Coronary artery (tissue), 2 donors: Measurements from ENCODE around the gene PRKCE.

Experiments used
- DNase-seq: peaks from one replicate; pipeline ENCODE4 v3.0.0-alpha.2; 2017; ENCODE audit warnings: low spot score
- H3K27ac ChIP-seq, 2 donors: fragments of 200-600 bp; sonication (generic); one replicate each; pipeline ENCODE4 v1.5.1; 2016 to 2019
- H3K4me3 ChIP-seq: fragments of 200-600 bp; sonication (generic); 2 replicates; pipeline ENCODE4 v1.5.1; 2016; ENCODE audit warnings: mild to moderate bottlenecking, moderate library complexity
- TF ChIP-seq, protein P1 (sequence below): fragments of 200-600 bp; sonication (generic); IDR thresholded peaks from one replicate; pipeline ENCODE4 v1.5.1; 2019; ENCODE audit warnings: antibody characterized with exemption

PRKCE gene

GRCh38 chr2:46086578-46087070 is 435.1 kb downstream of the PRKCE start:
- DNase-seq, result no peak
- TF ChIP-seq, protein P1, sequence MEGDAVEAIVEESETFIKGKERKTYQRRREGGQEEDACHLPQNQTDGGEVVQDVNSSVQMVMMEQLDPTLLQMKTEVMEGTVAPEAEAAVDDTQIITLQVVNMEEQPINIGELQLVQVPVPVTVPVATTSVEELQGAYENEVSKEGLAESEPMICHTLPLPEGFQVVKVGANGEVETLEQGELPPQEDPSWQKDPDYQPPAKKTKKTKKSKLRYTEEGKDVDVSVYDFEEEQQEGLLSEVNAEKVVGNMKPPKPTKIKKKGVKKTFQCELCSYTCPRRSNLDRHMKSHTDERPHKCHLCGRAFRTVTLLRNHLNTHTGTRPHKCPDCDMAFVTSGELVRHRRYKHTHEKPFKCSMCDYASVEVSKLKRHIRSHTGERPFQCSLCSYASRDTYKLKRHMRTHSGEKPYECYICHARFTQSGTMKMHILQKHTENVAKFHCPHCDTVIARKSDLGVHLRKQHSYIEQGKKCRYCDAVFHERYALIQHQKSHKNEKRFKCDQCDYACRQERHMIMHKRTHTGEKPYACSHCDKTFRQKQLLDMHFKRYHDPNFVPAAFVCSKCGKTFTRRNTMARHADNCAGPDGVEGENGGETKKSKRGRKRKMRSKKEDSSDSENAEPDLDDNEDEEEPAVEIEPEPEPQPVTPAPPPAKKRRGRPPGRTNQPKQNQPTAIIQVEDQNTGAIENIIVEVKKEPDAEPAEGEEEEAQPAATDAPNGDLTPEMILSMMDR, result no peak
- H3K27ac ChIP-seq, result peak overlapping the region in 1 of 2 donors; percentile 21
- H3K4me3 ChIP-seq, result no peak overlapping the region

GRCh38 chr2:46087492-46087891 is 436.0 kb downstream of the PRKCE start:
- no peak for DNase-seq
- Histone ChIP-seq H3K27ac (peak overlapping the region in 1 of 2 donors; percentile 20), H3K4me3 (no peak overlapping the region)
- TF ChIP-seq, protein P1, result no peak

- DNase-seq, result no peak
- Histone ChIP-seq H3K27ac (no peak overlapping the region), H3K4me3 (no peak overlapping the region)
- TF ChIP-seq, protein P1, result no peak
Measured at GRCh38 chr2:46091004-46091403, 439.5 kb downstream of the PRKCE start.

GRCh38 chr2:46091961-46092667 is 440.6 kb downstream of the PRKCE start:
- Histone ChIP-seq H3K27ac (no peak overlapping the region), H3K4me3 (no peak overlapping the region)
- DNase-seq, result no peak
- TF ChIP-seq, protein P1, result no peak

DNA sequence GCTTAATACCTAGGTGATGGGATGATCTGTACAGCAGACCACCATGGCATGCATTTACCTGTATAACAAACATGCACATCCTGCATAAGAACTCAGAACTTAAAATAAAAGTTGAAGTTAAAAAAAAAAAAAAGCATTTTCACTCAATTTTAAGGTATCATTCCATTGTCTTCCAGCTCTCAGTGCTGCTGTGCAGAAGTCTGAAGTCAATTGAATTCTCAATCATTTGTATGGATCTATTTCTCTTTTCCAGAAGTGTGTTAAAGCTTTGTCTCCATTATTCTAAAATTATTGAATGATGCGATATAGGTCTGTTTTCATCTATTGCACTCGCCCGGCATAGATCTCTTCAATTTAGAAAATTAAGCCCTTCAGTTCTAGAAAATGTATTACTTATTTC is 443.2 kb downstream of the PRKCE start:
- Histone ChIP-seq H3K27ac (no peak overlapping the region), H3K4me3 (no peak overlapping the region)
- TF ChIP-seq, protein P1, result no peak
- DNase-seq, result no peak

GRCh38 chr2:46095830-46096229 is 444.4 kb downstream of the PRKCE start:
- Histone ChIP-seq H3K27ac (peak overlapping the region in 1 of 2 donors; percentile 59), H3K4me3 (no peak overlapping the region)
- TF ChIP-seq, protein P1, result no peak
- DNase-seq, result no peak

GRCh38 chr2:46096260-46096659 is 444.8 kb downstream of the PRKCE start:
- DNase-seq, result no peak
- peak overlapping the region in 1 of 2 donors; percentile 59 for H3K27ac ChIP-seq
- H3K4me3 ChIP-seq, result no peak overlapping the region
- TF ChIP-seq, protein P1, result no peak
